SK-N-SH (cell line): ENCODE measurements around the gene INSC. TPM values are rescaled to one million over a fixed set of nuclear protein-coding genes. Genes with fewer than 3 reads are reported as not detected.

Experiments used
- CTCF ChIA-PET: fragments of 300-600, 350-600 bp; formaldehyde crosslinking; extraction: SDS; loops from one replicate; lab custom pipeline; 2021; lab: Yijun Ruan, JAX
- POLR2A ChIA-PET: fragments of 350-600 bp; sonication (Branson Sonifier 250); formaldehyde crosslinking; extraction: SDS; loops from one replicate; lab custom pipeline; 2020; ENCODE audit warnings: antibody characterized with exemption, inconsistent platforms; lab: Yijun Ruan, JAX
- DNase-seq: peaks from one replicate; pipeline ENCODE4 v3.0.0; 2012
- H2AFZ ChIP-seq: fragments of 200-600 bp; sonication (generic); 2 replicates; pipeline ENCODE4 v1.8.1; 2016; ENCODE audit warnings: antibody characterized with exemption, mild to moderate bottlenecking, low read depth
- H3F3A ChIP-seq: fragments of 200-600 bp; sonication (generic); replicated peaks from 2 replicates; pipeline ENCODE3; 2016; ENCODE audit warnings: antibody characterized with exemption, mild to moderate bottlenecking; ENCODE audit not compliant: insufficient read depth
- H3K27ac ChIP-seq, 2 experiments: fragments of 200-500 bp in 1 of 2; fragments of 200-600 bp in 1 of 2; sonication (Bioruptor generic) in 1 of 2; sonication (generic), shearing (Covaris generic) in 1 of 2; 2 replicates each; pipeline versions ENCODE4 v1.5.1 to v1.6.1; 2014 to 2016; ENCODE audit warnings: low read depth in 2 of 2, inconsistent platforms in 1 of 2, low read length in 1 of 2, mild to moderate bottlenecking in 1 of 2, mixed read lengths in 1 of 2
- H3K27me3 ChIP-seq: fragments of 200-600 bp; sonication (generic), shearing (Covaris generic); 2 replicates; pipeline ENCODE4 v1.6.1; 2016; ENCODE audit warnings: mixed run types; ENCODE audit not compliant: insufficient read depth
- H3K36me3 ChIP-seq, 2 experiments: fragments of 200-500 bp in 1 of 2; fragments of 200-600 bp in 1 of 2; sonication (Bioruptor generic) in 1 of 2; sonication (generic) in 1 of 2; replicated peaks in 1 of 2; 2 replicates each; pipeline versions ENCODE3 to v1.5.1; 2014 to 2016; ENCODE audit warnings: low read length in 1 of 2, mild to moderate bottlenecking in 1 of 2; ENCODE audit not compliant: insufficient read depth in 2 of 2, control insufficient read depth in 1 of 2
- H3K4me1 ChIP-seq, 2 experiments: fragments of 200-500 bp in 1 of 2; fragments of 200-600 bp in 1 of 2; sonication (Bioruptor generic) in 1 of 2; sonication (generic), shearing (Covaris generic) in 1 of 2; 2 replicates each; pipeline versions ENCODE4 v1.5.1 to v1.6.1; 2014 to 2016; ENCODE audit warnings: low read depth in 1 of 2, low read length in 1 of 2, mixed run types in 1 of 2; ENCODE audit not compliant: insufficient read depth in 2 of 2, control insufficient read depth in 1 of 2
- H3K4me2 ChIP-seq: fragments of 200-600 bp; sonication (generic), shearing (Covaris generic); 2 replicates; pipeline ENCODE4 v1.6.1; 2017; ENCODE audit warnings: mixed run types
- H3K4me3 ChIP-seq, 2 experiments: fragments of 200-500 bp in 1 of 2; fragments of 200-600 bp in 1 of 2; sonication (Bioruptor generic) in 1 of 2; sonication (generic), shearing (Covaris generic) in 1 of 2; 2 replicates each; pipeline versions ENCODE4 v1.5.1 to v1.8.1; 2014 to 2016; ENCODE audit warnings: low read depth in 2 of 2, inconsistent platforms in 1 of 2, low read length in 1 of 2, mild to moderate bottlenecking in 1 of 2, mixed read lengths in 1 of 2, moderate library complexity in 1 of 2
- H3K79me2 ChIP-seq: fragments of 200-600 bp; sonication (generic); 2 replicates; pipeline ENCODE4 v1.8.1; 2017; ENCODE audit warnings: mild to moderate bottlenecking; ENCODE audit not compliant: insufficient read depth
- H3K9ac ChIP-seq: fragments of 200-600 bp; sonication (generic); 2 replicates; pipeline ENCODE4 v1.6.1; 2017; ENCODE audit warnings: mixed run types
- H3K9me2 ChIP-seq: fragments of 200-600 bp; sonication (generic); 2 replicates; pipeline ENCODE4 v1.6.1; 2017; ENCODE audit warnings: mixed run types
- H3K9me3 ChIP-seq: fragments of 200-600 bp; sonication (generic); 2 replicates; pipeline ENCODE4 v1.6.1; 2017; ENCODE audit warnings: mixed run types, mild to moderate bottlenecking, moderate library complexity
- H4K20me1 ChIP-seq: fragments of 200-600 bp; sonication (generic); 2 replicates; pipeline ENCODE4 v1.6.1; 2017; ENCODE audit warnings: mild to moderate bottlenecking, mixed run types; ENCODE audit not compliant: insufficient read depth
- CTCF ChIP-seq: fragments of 200-600 bp; sonication (generic); IDR thresholded peaks from 2 replicates; pipeline ENCODE4 v1.6.1; 2017; ENCODE audit warnings: antibody characterized with exemption, mild to moderate bottlenecking, moderate library complexity
- FOXJ3 ChIP-seq: sonication (generic); formaldehyde crosslinking; IDR thresholded peaks from 2 replicates; pipeline ENCODE4 v1.5.1; 2020; ENCODE audit warnings: mild to moderate bottlenecking, missing genetic modification reagents
- GATA2 ChIP-seq: sonication (generic); formaldehyde crosslinking; IDR thresholded peaks from 2 replicates; pipeline ENCODE4 v1.5.0; 2020; ENCODE audit warnings: mild to moderate bottlenecking, missing genetic modification reagents
- MEF2A ChIP-seq: IDR thresholded peaks from 2 replicates; pipeline ENCODE4 v1.4.0; 2012; ENCODE audit warnings: low read depth, borderline replicate concordance
- MXI1 ChIP-seq: IDR thresholded peaks from 2 replicates; pipeline ENCODE4 v1.6.1; 2012; ENCODE audit warnings: mild to moderate bottlenecking, low read depth, low read length, improper control_type of control experiment
- NFIC ChIP-seq: IDR thresholded peaks from 2 replicates; pipeline ENCODE4 v1.4.0; 2012; ENCODE audit warnings: borderline replicate concordance
- POLR2AphosphoS5 ChIP-seq: IDR thresholded peaks from 2 replicates; pipeline ENCODE4 v1.6.1; 2012; ENCODE audit warnings: low read depth, low read length
- RFX5 ChIP-seq: IDR thresholded peaks from 2 replicates; pipeline ENCODE4 v1.6.1; 2012; ENCODE audit warnings: mild to moderate bottlenecking, improper control_type of control experiment, low read length
- SIN3A ChIP-seq: IDR thresholded peaks from 2 replicates; pipeline ENCODE4 v1.6.1; 2012; ENCODE audit warnings: low read depth, mild to moderate bottlenecking, low read length, moderate library complexity, borderline replicate concordance
- SMC3 ChIP-seq: IDR thresholded peaks from 2 replicates; pipeline ENCODE4 v1.6.1; 2012; ENCODE audit warnings: low read depth, low read length, improper control_type of control experiment
- TCF12 ChIP-seq: IDR thresholded peaks from 2 replicates; pipeline ENCODE4 v1.4.0; 2012
- WGBS: methylation state at CpG from one replicate; pipeline ENCODE4 v1.1.6; 2017; ENCODE audit warnings: low lambda C conversion rate; 5-methylcytosine and 5-hydroxymethylcytosine counted together
- polyA plus RNA-seq, 3 experiments: library from polyadenylated mRNA; depleted of rRNA; stranded (reverse); fragments of >200 nt; gene quantifications; 2 replicates each; pipeline ENCODE4 v1.2.3, GENCODE V29; 2012
- TF ChIP-seq, protein P1 (sequence below): IDR thresholded peaks from 2 replicates; pipeline ENCODE4 v1.4.0; 2012; ENCODE audit warnings: low read depth, borderline replicate concordance
- TF ChIP-seq, protein P2 (sequence below): IDR thresholded peaks from 2 replicates; pipeline ENCODE4 v1.4.0; 2012; ENCODE audit warnings: low read depth

The INSC gene
- polyA plus RNA-seq, 1 of the 3 experiments (the other 2 are of a cell fraction) = not detected

- TF ChIP-seq, protein P1, sequence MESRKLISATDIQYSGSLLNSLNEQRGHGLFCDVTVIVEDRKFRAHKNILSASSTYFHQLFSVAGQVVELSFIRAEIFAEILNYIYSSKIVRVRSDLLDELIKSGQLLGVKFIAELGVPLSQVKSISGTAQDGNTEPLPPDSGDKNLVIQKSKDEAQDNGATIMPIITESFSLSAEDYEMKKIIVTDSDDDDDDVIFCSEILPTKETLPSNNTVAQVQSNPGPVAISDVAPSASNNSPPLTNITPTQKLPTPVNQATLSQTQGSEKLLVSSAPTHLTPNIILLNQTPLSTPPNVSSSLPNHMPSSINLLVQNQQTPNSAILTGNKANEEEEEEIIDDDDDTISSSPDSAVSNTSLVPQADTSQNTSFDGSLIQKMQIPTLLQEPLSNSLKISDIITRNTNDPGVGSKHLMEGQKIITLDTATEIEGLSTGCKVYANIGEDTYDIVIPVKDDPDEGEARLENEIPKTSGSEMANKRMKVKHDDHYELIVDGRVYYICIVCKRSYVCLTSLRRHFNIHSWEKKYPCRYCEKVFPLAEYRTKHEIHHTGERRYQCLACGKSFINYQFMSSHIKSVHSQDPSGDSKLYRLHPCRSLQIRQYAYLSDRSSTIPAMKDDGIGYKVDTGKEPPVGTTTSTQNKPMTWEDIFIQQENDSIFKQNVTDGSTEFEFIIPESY = no peak
- TF ChIP-seq SIN3A = no peak
- TF ChIP-seq, protein P2, sequence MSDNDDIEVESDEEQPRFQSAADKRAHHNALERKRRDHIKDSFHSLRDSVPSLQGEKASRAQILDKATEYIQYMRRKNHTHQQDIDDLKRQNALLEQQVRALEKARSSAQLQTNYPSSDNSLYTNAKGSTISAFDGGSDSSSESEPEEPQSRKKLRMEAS = no peak
- no peak for TF ChIP-seq NFIC
- TF ChIP-seq MEF2A = no peak
Observed at GRCh38 chr11:15222777-15223176, 108.1 kb downstream of the INSC start (continued).

DNA sequence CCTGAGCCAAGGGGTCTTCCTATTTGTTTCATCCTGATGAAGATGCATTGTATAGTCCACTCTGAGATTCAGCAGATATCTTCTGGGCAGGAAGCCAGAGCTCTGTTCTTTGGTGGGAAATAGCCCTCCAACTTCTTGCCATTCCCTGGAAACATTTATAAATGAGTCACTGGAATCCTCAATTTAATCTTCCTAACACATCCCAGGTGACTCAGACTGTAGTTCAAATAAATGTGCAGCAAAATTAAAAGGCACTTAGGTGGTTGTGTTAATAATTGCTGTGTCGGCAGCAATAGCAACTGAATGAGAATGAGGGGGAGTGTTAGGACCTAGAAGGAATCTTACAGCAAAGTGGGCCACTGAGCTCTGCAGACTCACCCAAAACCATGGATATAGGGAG is 108.6 kb downstream of the INSC start:
- Histone ChIP-seq H4K20me1 (no peaks in the 10 kb centered on the region), H3K4me2 (no peak overlapping the region), H2AFZ (no peak overlapping the region), H3K4me1 (peaks cover 0 to 24% of the 10 kb centered on the region in 2 experiments; a peak in 2 of 4 replicates), H3K9me2 (no peaks in the 10 kb centered on the region), H3K27ac (no peak overlapping the region), H3K4me3 (no peak overlapping the region), H3K79me2 (no peaks in the 10 kb centered on the region), H3K9me3 (no peaks in the 10 kb centered on the region), H3K9ac (no peak overlapping the region), H3K27me3 (no peaks in the 10 kb centered on the region), H3K36me3 (no peaks in the 10 kb centered on the region), H3F3A (no peaks in the 10 kb centered on the region)
- ChIA-PET POLR2A (no interaction called here), CTCF (interaction anchor here (1.1 to 1.4 kb wide), 2 partner anchors 10 to 11 kb away, joined by 3 to 6 read pairs; no protein-coding TSS in a partner anchor)
- WGBS = 8% methylated on average over 1 of the region's 1 CpG
- no peak for DNase-seq
- no peak for TF ChIP-seq FOXJ3 (CRISPR knock-in tag)
- TF ChIP-seq RFX5 = no peak
- no peak for TF ChIP-seq GATA2
- TF ChIP-seq MEF2A = no peak
- TF ChIP-seq CTCF = no peak
- no peak for TF ChIP-seq SMC3
- TF ChIP-seq POLR2AphosphoS5 = no peak
- no peak for TF ChIP-seq TCF12
- TF ChIP-seq MXI1 = no peak
